ENCODE measurements around the gene HOMER3. TPM values are rescaled to one million over a fixed set of nuclear protein-coding genes. Genes with fewer than 3 reads are reported as not detected.
A peak's percentile ranks its signal among the peaks of the same experiment; 100 is the strongest.

HOMER3 gene
- total RNA-seq, 4 donors from 2014 or later: 22.7 to 48.5 (median 33.2) TPM

- Histone ChIP-seq H3K4me3 (no peak overlapping the region), H3K9me3 (no peaks in the 10 kb centered on the region), H3K36me3 (no peaks in the 10 kb centered on the region), H3K4me1 (no peaks in the 10 kb centered on the region), H3K27me3 (peaks cover 5% of the 10 kb centered on the region), H3K27ac (no peak overlapping the region)
- no peak for ATAC-seq
- WGBS, 2 donors (ENCODE audit: low coverage in 1 of 2): 63 to 68% methylated on average over 3 to 8 of the region's 10 CpGs
- no peak for TF ChIP-seq CTCF (IDR thresholded peaks at IDR 0.05)
- no peak for TF ChIP-seq POLR2A (IDR thresholded peaks at IDR 0.05)
- no peak for TF ChIP-seq EP300 (IDR thresholded peaks at IDR 0.05)
- no peak for TF ChIP-seq POLR2AphosphoS5 (IDR thresholded peaks at IDR 0.05)
These were observed 34.9 kb upstream of the HOMER3 start for GRCh38 chr19:18975869-18976268.

GRCh38 chr19:18975011-18975410 is 34.0 kb upstream of the HOMER3 start:
- Histone ChIP-seq H3K36me3 (no peaks in the 10 kb centered on the region), H3K4me1 (peaks cover 0 to 1% (median 0%) of the 10 kb centered on the region in 3 donors), H3K27me3 (peaks cover 5% of the 10 kb centered on the region), H3K27ac (no peak overlapping the region), H3K4me3 (no peak overlapping the region), H3K9me3 (no peaks in the 10 kb centered on the region)
- TF ChIP-seq POLR2AphosphoS5 (IDR thresholded peaks at IDR 0.05): no peak
- TF ChIP-seq CTCF (IDR thresholded peaks at IDR 0.05): no peak
- no peak for TF ChIP-seq EP300 (IDR thresholded peaks at IDR 0.05)
- TF ChIP-seq POLR2A (IDR thresholded peaks at IDR 0.05): no peak
- no peak for ATAC-seq
- 92 to 100% methylated on average over 3 of the region's 3 CpGs for WGBS, 2 donors (ENCODE audit: low coverage in 1 of 2)

GRCh38 chr19:18972851-18973250 is 31.8 kb upstream of the HOMER3 start:
- H3K4me3 ChIP-seq: no peak overlapping the region
- WGBS, 2 donors (ENCODE audit: low coverage in 1 of 2): no CpG with 5 or more reads among the region's 5 CpGs
- ATAC-seq: no peak
- no peaks in the 10 kb centered on the region for H3K36me3 ChIP-seq
- H3K9me3 ChIP-seq: no peaks in the 10 kb centered on the region
- peaks cover 5% of the 10 kb centered on the region for H3K27me3 ChIP-seq
- peak overlapping the region in 2 of 4 donors; percentile 47 to 59 for H3K27ac ChIP-seq
- H3K4me1 ChIP-seq: peaks cover 0 to 4% (median 0%) of the 10 kb centered on the region in 3 donors
- TF ChIP-seq POLR2A (IDR thresholded peaks at IDR 0.05): no peak
- TF ChIP-seq CTCF (IDR thresholded peaks at IDR 0.05): no peak
- TF ChIP-seq EP300 (IDR thresholded peaks at IDR 0.05): no peak
- TF ChIP-seq POLR2AphosphoS5 (IDR thresholded peaks at IDR 0.05): no peak

- H3K36me3 ChIP-seq: no peaks in the 10 kb centered on the region
- H3K4me3 ChIP-seq: no peak overlapping the region
- ATAC-seq: peak; percentile 44
- no peaks in the 10 kb centered on the region for H3K9me3 ChIP-seq
- H3K4me1 ChIP-seq: peaks cover 0 to 4% (median 0%) of the 10 kb centered on the region in 3 donors
- peaks cover 5% of the 10 kb centered on the region for H3K27me3 ChIP-seq
- TF ChIP-seq POLR2A (IDR thresholded peaks at IDR 0.05) (no peak), POLR2AphosphoS5 (IDR thresholded peaks at IDR 0.05) (no peak), EP300 (IDR thresholded peaks at IDR 0.05) (no peak), CTCF (IDR thresholded peaks at IDR 0.05) (no peak)
- H3K27ac ChIP-seq: peak overlapping the region in 1 of 4 donors; percentile 59
- WGBS, 2 donors (ENCODE audit: low coverage in 1 of 2): 32 to 49% methylated on average over 9 to 11 of the region's 12 CpGs
These were observed 31.3 kb upstream of the HOMER3 start for GRCh38 chr19:18972301-18972811.

GRCh38 chr19:18969931-18970659 is 29.1 kb upstream of the HOMER3 start:
- Histone ChIP-seq H3K4me1 (peaks cover 0 to 4% (median 0%) of the 10 kb centered on the region in 3 donors), H3K4me3 (no peak overlapping the region), H3K27ac (peak overlapping the region in 2 of 4 donors; percentile 23 to 74), H3K9me3 (no peaks in the 10 kb centered on the region), H3K36me3 (no peaks in the 10 kb centered on the region), H3K27me3 (peaks cover 6% of the 10 kb centered on the region)
- WGBS, 2 donors (ENCODE audit: low coverage in 1 of 2): 35 to 76% methylated on average over 3 to 13 of the region's 13 CpGs
- ATAC-seq: no peak
- TF ChIP-seq EP300 (IDR thresholded peaks at IDR 0.05) (no peak), POLR2AphosphoS5 (IDR thresholded peaks at IDR 0.05) (no peak), POLR2A (IDR thresholded peaks at IDR 0.05) (no peak), CTCF (IDR thresholded peaks at IDR 0.05) (no peak)
